Measurements from ENCODE around the gene NEURL2.
A peak's percentile ranks its signal among the peaks of the same experiment; 100 is the strongest.

NEURL2 gene, protein sequence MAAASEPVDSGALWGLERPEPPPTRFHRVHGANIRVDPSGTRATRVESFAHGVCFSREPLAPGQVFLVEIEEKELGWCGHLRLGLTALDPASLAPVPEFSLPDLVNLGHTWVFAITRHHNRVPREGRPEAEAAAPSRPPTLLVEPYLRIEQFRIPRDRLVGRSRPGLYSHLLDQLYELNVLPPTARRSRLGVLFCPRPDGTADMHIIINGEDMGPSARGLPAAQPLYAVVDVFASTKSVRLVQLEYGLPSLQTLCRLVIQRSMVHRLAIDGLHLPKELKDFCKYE

DNA sequence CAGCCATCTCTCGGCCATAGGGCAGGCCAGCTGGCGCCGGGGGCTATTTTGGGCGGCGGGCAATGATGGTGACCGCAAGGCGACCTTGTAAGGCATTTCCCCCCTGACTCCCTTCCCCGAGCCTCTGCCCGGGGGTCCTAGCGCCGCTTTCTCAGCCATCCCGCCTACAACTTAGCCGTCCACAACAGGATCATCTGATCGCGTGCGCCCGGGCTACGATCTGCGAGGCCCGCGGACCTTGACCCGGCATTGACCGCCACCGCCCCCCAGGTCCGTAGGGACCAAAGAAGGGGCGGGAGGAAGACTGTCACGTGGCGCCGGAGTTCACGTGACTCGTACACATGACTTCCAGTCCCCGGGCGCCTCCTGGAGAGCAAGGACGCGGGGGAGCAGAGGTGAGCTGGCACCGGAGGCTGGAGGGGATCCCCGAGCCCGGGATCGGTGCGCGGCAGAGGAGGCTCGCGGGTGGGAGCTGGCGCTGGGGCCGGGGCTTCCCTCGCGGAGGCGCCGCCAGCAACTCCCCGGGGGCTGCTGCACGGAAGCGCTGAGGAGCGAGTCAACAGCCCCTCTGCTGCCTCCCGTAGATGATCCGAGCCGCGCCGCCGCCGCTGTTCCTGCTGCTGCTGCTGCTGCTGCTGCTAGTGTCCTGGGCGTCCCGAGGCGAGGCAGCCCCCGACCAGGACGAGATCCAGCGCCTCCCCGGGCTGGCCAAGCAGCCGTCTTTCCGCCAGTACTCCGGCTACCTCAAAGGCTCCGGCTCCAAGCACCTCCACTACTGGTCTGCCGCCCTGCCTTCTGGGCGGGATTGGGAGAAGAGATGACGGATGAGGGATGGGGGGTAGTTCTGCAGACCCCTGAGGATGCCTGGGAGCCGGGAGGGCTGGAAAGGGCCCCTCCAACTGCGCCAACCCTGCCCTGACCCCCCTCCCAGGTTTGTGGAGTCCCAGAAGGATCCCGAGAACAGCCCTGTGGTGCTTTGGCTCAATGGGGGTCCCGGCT, at the start of gene NEURL2, which contains the start of gene CTSA:
NEURL2 (minus strand) TSS at position 224 of the 999 bp plus-strand sequence; CDS start at position 7, 217 bp downstream.
CTSA (plus strand) TSS at position 351 of the 999 bp plus-strand sequence; CDS start at position 585, 234 bp downstream.
- H3K4me1 ChIP-seq (ENCODE audit: control insufficient read depth in 1 of 2, insufficient read depth in 2 of 2, low read length in 2 of 2) = peaks cover 12 to 30% of the 10 kb centered on the region in 2 donors
- no peaks in the 10 kb centered on the region for H3K9me3 ChIP-seq (ENCODE audit: control insufficient read depth in 1 of 2, low read length in 2 of 2)
- peaks cover 17 to 39% of the 10 kb centered on the region in 2 donors for H3K36me3 ChIP-seq (ENCODE audit: control insufficient read depth in 1 of 2, insufficient read depth in 2 of 2, low read length in 2 of 2)
- H3K4me3 ChIP-seq (ENCODE audit: low read depth in 1 of 2, low read length in 2 of 2) = peak within 1 kb of the TSS; percentile 69 to 95
- H3K27me3 ChIP-seq (ENCODE audit: low read depth, low read length) = no peaks in the 10 kb centered on the region
- peak within 1 kb of the TSS; percentile 63 for H3K27ac ChIP-seq (ENCODE audit: low read length)

DNA sequence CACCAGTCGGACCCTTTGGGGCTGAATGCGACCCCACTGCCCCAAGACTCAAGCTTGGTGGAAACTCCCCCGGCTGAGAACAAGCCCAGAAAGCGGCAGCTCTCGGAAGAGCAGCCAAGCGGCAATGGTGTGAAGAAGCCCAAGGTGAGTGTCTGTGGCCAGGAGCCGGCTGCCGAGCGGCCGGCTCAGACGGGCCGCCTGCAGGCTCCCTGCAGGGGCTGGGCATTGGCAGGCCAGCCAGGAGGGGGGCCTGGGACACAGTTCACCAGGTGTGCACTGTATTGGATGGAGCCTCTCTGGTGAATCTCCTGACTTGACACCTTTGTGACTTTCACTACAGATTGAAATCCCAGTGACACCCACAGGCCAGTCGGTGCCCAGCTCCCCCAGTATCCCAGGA, 49.5 kb upstream of the NEURL2 start:
- peaks cover 0 to 17% of the 10 kb centered on the region in 2 donors for H3K4me1 ChIP-seq (ENCODE audit: control insufficient read depth in 1 of 2, insufficient read depth in 2 of 2, low read length in 2 of 2)
- H3K4me3 ChIP-seq (ENCODE audit: low read depth in 1 of 2, low read length in 2 of 2) = no peak overlapping the region
- H3K27ac ChIP-seq (ENCODE audit: low read length) = no peak overlapping the region
- peaks cover 63 to 78% of the 10 kb centered on the region in 2 donors for H3K36me3 ChIP-seq (ENCODE audit: control insufficient read depth in 1 of 2, insufficient read depth in 2 of 2, low read length in 2 of 2)
- no peaks in the 10 kb centered on the region for H3K9me3 ChIP-seq (ENCODE audit: control insufficient read depth in 1 of 2, low read length in 2 of 2)
- no peaks in the 10 kb centered on the region for H3K27me3 ChIP-seq (ENCODE audit: low read depth, low read length)

- peaks cover 59 to 76% of the 10 kb centered on the region in 2 donors for H3K36me3 ChIP-seq (ENCODE audit: control insufficient read depth in 1 of 2, insufficient read depth in 2 of 2, low read length in 2 of 2)
- no peaks in the 10 kb centered on the region for H3K9me3 ChIP-seq (ENCODE audit: control insufficient read depth in 1 of 2, low read length in 2 of 2)
- no peak overlapping the region for H3K4me3 ChIP-seq (ENCODE audit: low read depth in 1 of 2, low read length in 2 of 2)
- no peaks in the 10 kb centered on the region for H3K27me3 ChIP-seq (ENCODE audit: low read depth, low read length)
- H3K27ac ChIP-seq (ENCODE audit: low read length) = no peak overlapping the region
- peaks cover 0 to 18% of the 10 kb centered on the region in 2 donors for H3K4me1 ChIP-seq (ENCODE audit: control insufficient read depth in 1 of 2, insufficient read depth in 2 of 2, low read length in 2 of 2)
Observed at GRCh38 chr20:45940053-45940452, 49.0 kb upstream of the NEURL2 start.

- Histone ChIP-seq H3K36me3 (ENCODE audit: control insufficient read depth in 1 of 2, insufficient read depth in 2 of 2, low read length in 2 of 2) (peaks cover 48 to 71% of the 10 kb centered on the region in 2 donors), H3K27me3 (ENCODE audit: low read depth, low read length) (no peaks in the 10 kb centered on the region), H3K9me3 (ENCODE audit: control insufficient read depth in 1 of 2, low read length in 2 of 2) (no peaks in the 10 kb centered on the region), H3K27ac (ENCODE audit: low read length) (no peak overlapping the region), H3K4me3 (ENCODE audit: low read depth in 1 of 2, low read length in 2 of 2) (no peak overlapping the region), H3K4me1 (ENCODE audit: control insufficient read depth in 1 of 2, insufficient read depth in 2 of 2, low read length in 2 of 2) (peaks cover 0 to 18% of the 10 kb centered on the region in 2 donors)
Observed at GRCh38 chr20:45938727-45939438, 47.9 kb upstream of the NEURL2 start.

DNA sequence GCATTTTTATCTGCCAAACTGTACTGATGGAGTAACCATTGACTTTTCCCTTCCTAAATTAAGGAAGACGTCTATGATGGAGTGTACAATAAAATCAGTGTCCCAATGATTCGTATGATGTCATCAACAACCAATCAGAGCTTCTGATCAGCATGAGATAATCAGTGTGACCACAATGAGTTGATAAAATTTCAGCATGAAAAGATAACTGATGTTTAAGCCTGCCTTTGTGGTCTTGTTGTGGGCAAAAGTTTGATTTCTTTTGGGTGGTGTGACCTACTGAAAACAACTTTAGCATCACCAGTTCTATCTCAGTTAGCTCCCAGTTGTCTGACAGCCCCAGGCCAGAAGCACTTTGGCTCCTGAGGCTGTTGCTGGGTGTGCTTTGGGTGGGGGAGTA, 46.8 kb upstream of the NEURL2 start:
- no peak overlapping the region for H3K4me3 ChIP-seq (ENCODE audit: low read depth in 1 of 2, low read length in 2 of 2)
- no peaks in the 10 kb centered on the region for H3K9me3 ChIP-seq (ENCODE audit: control insufficient read depth in 1 of 2, low read length in 2 of 2)
- no peak overlapping the region for H3K27ac ChIP-seq (ENCODE audit: low read length)
- peaks cover 36 to 60% of the 10 kb centered on the region in 2 donors for H3K36me3 ChIP-seq (ENCODE audit: control insufficient read depth in 1 of 2, insufficient read depth in 2 of 2, low read length in 2 of 2)
- peaks cover 0 to 29% of the 10 kb centered on the region in 2 donors for H3K4me1 ChIP-seq (ENCODE audit: control insufficient read depth in 1 of 2, insufficient read depth in 2 of 2, low read length in 2 of 2)
- H3K27me3 ChIP-seq (ENCODE audit: low read depth, low read length) = no peaks in the 10 kb centered on the region

GRCh38 chr20:45935416-45936046, 44.5 kb upstream of the NEURL2 start:
- Histone ChIP-seq H3K27me3 (ENCODE audit: low read depth, low read length) (no peaks in the 10 kb centered on the region), H3K27ac (ENCODE audit: low read length) (peak overlapping the region; percentile 95), H3K9me3 (ENCODE audit: control insufficient read depth in 1 of 2, low read length in 2 of 2) (no peaks in the 10 kb centered on the region), H3K4me1 (ENCODE audit: control insufficient read depth in 1 of 2, insufficient read depth in 2 of 2, low read length in 2 of 2) (peaks cover 0 to 30% of the 10 kb centered on the region in 2 donors), H3K4me3 (ENCODE audit: low read depth in 1 of 2, low read length in 2 of 2) (peak overlapping the region; percentile 87 to 93), H3K36me3 (ENCODE audit: control insufficient read depth in 1 of 2, insufficient read depth in 2 of 2, low read length in 2 of 2) (peaks cover 33 to 45% of the 10 kb centered on the region in 2 donors)

- H3K27ac ChIP-seq (ENCODE audit: low read length) = peak within 1 kb of the TSS; percentile 95
- peaks cover 26 to 38% of the 10 kb centered on the region in 2 donors for H3K36me3 ChIP-seq (ENCODE audit: control insufficient read depth in 1 of 2, insufficient read depth in 2 of 2, low read length in 2 of 2)
- peaks cover 0 to 30% of the 10 kb centered on the region in 2 donors for H3K4me1 ChIP-seq (ENCODE audit: control insufficient read depth in 1 of 2, insufficient read depth in 2 of 2, low read length in 2 of 2)
- H3K4me3 ChIP-seq (ENCODE audit: low read depth in 1 of 2, low read length in 2 of 2) = peak within 1 kb of the TSS; percentile 87 to 96
- H3K9me3 ChIP-seq (ENCODE audit: control insufficient read depth in 1 of 2, low read length in 2 of 2) = no peaks in the 10 kb centered on the region
- H3K27me3 ChIP-seq (ENCODE audit: low read depth, low read length) = no peaks in the 10 kb centered on the region
Observed at GRCh38 chr20:45934586-45935415, 43.8 kb upstream of the NEURL2 start, which contains the start of gene PCIF1. Gene PCIF1 (plus strand): TSS chr20:45934683. CDS start chr20:45939000, 4,317 bp downstream.

GRCh38 chr20:45934046-45934585, 43.1 kb upstream of the NEURL2 start:
- Histone ChIP-seq H3K4me1 (ENCODE audit: control insufficient read depth in 1 of 2, insufficient read depth in 2 of 2, low read length in 2 of 2) (peaks cover 0 to 30% of the 10 kb centered on the region in 2 donors), H3K4me3 (ENCODE audit: low read depth in 1 of 2, low read length in 2 of 2) (peak overlapping the region; percentile 87 to 96), H3K9me3 (ENCODE audit: control insufficient read depth in 1 of 2, low read length in 2 of 2) (no peaks in the 10 kb centered on the region), H3K27ac (ENCODE audit: low read length) (peak overlapping the region; percentile 95), H3K36me3 (ENCODE audit: control insufficient read depth in 1 of 2, insufficient read depth in 2 of 2, low read length in 2 of 2) (peaks cover 19 to 31% of the 10 kb centered on the region in 2 donors), H3K27me3 (ENCODE audit: low read depth, low read length) (no peaks in the 10 kb centered on the region)

GRCh38 chr20:45933266-45934045, 42.4 kb upstream of the NEURL2 start:
- peaks cover 12 to 24% of the 10 kb centered on the region in 2 donors for H3K36me3 ChIP-seq (ENCODE audit: control insufficient read depth in 1 of 2, insufficient read depth in 2 of 2, low read length in 2 of 2)
- peak overlapping the region; percentile 87 to 96 for H3K4me3 ChIP-seq (ENCODE audit: low read depth in 1 of 2, low read length in 2 of 2)
- H3K9me3 ChIP-seq (ENCODE audit: control insufficient read depth in 1 of 2, low read length in 2 of 2) = no peaks in the 10 kb centered on the region
- peaks cover 0 to 30% of the 10 kb centered on the region in 2 donors for H3K4me1 ChIP-seq (ENCODE audit: control insufficient read depth in 1 of 2, insufficient read depth in 2 of 2, low read length in 2 of 2)
- H3K27me3 ChIP-seq (ENCODE audit: low read depth, low read length) = no peaks in the 10 kb centered on the region
- H3K27ac ChIP-seq (ENCODE audit: low read length) = peak overlapping the region; percentile 95

Data from muscle layer of duodenum (tissue), 2 donors.